Mucosa of rectum (tissue), 2 donors: ENCODE measurements around the gene ADAMTS17.
"Not testable (repeated sequence)": the region's sequence is repeated elsewhere in the genome, so short reads cannot be mapped to it uniquely, and the experiment has no call there.

Experiments
- H3K27ac ChIP-seq, 2 donors: one replicate each; pipeline ENCODE4 v1.7.0; 2013; ENCODE audit warnings: inconsistent platforms in 2 of 2, low read depth in 2 of 2, low read length in 2 of 2
- H3K27me3 ChIP-seq, 2 donors: one replicate each; pipeline ENCODE4 v1.7.0; 2013; ENCODE audit warnings: low read length in 2 of 2; ENCODE audit not compliant: control insufficient read depth in 2 of 2, insufficient read depth in 2 of 2
- H3K36me3 ChIP-seq, 2 donors: one replicate each; pipeline ENCODE4 v1.7.0; 2013; ENCODE audit warnings: low read length in 2 of 2; ENCODE audit not compliant: control insufficient read depth in 2 of 2, insufficient read depth in 2 of 2
- H3K4me1 ChIP-seq, 2 donors: one replicate each; pipeline ENCODE4 v1.7.0; 2013; ENCODE audit warnings: low read length in 2 of 2, mild to moderate bottlenecking in 1 of 2; ENCODE audit not compliant: control insufficient read depth in 2 of 2, insufficient read depth in 2 of 2
- H3K4me3 ChIP-seq, 2 donors: one replicate each; pipeline ENCODE4 v1.7.0; 2013; ENCODE audit warnings: low read length in 2 of 2
- H3K9ac ChIP-seq, 2 donors: one replicate each; pipeline ENCODE4 v1.7.0; 2013; ENCODE audit warnings: low read length in 2 of 2, low read depth in 1 of 2, mild to moderate bottlenecking in 1 of 2
- H3K9me3 ChIP-seq, 2 donors: one replicate each; pipeline ENCODE4 v1.7.0; 2013; ENCODE audit warnings: low read length in 2 of 2; ENCODE audit not compliant: control insufficient read depth in 2 of 2
- donor health status: healthy.
- donor health status: Normal muscosa, but diverticular disease.

ADAMTS17 gene

DNA sequence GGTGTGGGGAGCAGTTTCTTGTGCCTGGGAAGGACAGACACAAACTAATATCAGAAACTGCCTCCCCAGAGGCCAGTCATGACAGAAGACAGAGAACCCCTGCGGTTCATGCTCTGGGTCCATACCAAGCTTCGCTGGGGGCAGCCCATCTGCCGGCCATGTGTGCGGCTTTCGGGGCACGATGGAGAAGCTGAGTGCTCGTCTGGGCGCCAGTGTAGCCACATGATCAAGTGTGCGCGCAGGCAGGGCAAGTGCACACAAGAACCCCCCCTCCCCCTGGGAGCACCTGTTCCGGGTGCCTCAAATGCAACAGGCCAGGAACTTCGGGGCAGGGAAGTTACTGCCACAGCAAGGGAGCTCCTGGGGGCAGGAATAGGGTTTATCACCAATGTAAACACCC lies 1.8 kb downstream of the ADAMTS17 start:
- Histone ChIP-seq H3K27ac (no peak overlapping the region), H3K36me3 (no peaks in the 10 kb centered on the region), H3K9ac (no peak overlapping the region), H3K9me3 (no peaks in the 10 kb centered on the region), H3K4me3 (no peak overlapping the region), H3K4me1 (no peaks in the 10 kb centered on the region), H3K27me3 (peaks cover 0 to 6% of the 10 kb centered on the region in 2 donors)

- H3K27ac ChIP-seq, H3K36me3 ChIP-seq, H3K4me3 ChIP-seq, H3K4me1 ChIP-seq, H3K9ac ChIP-seq, H3K27me3 ChIP-seq, H3K9me3 ChIP-seq: not testable (repeated sequence)
These were observed 2.3 kb downstream of the ADAMTS17 start for GRCh38 chr15:100339451-100339850.

GRCh38 chr15:100338971-100339444 lies 2.8 kb downstream of the ADAMTS17 start:
- Histone ChIP-seq H3K9ac (no peak overlapping the region), H3K9me3 (no peaks in the 10 kb centered on the region), H3K4me3 (no peak overlapping the region), H3K36me3 (no peaks in the 10 kb centered on the region), H3K27me3 (peaks cover 0 to 6% of the 10 kb centered on the region in 2 donors), H3K27ac (no peak overlapping the region), H3K4me1 (no peaks in the 10 kb centered on the region)

DNA sequence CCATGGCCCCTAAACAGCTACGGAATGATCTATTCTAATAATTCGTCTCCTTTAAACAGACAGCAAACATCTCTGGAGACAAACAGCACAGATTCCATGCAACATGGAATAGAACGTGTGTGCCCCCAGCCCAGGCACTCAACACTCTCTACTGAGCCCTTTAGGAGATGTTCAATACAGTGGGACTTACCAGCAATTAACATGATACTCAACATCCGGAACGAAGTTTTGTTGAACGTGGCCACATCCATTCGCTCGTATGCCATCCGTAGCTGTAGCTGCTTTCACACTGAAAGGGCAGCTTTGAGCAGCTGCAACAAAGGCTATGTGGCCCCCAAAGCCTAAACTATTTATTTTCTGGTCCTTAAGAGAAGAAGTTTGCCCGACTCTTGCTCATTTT lies 3.5 kb downstream of the ADAMTS17 start:
- H3K9me3 ChIP-seq: no peaks in the 10 kb centered on the region
- H3K4me1 ChIP-seq: no peaks in the 10 kb centered on the region
- peaks cover 0 to 5% of the 10 kb centered on the region in 2 donors for H3K27me3 ChIP-seq
- no peaks in the 10 kb centered on the region for H3K36me3 ChIP-seq
- H3K4me3 ChIP-seq: no peak overlapping the region
- H3K27ac ChIP-seq: no peak overlapping the region
- H3K9ac ChIP-seq: no peak overlapping the region

DNA sequence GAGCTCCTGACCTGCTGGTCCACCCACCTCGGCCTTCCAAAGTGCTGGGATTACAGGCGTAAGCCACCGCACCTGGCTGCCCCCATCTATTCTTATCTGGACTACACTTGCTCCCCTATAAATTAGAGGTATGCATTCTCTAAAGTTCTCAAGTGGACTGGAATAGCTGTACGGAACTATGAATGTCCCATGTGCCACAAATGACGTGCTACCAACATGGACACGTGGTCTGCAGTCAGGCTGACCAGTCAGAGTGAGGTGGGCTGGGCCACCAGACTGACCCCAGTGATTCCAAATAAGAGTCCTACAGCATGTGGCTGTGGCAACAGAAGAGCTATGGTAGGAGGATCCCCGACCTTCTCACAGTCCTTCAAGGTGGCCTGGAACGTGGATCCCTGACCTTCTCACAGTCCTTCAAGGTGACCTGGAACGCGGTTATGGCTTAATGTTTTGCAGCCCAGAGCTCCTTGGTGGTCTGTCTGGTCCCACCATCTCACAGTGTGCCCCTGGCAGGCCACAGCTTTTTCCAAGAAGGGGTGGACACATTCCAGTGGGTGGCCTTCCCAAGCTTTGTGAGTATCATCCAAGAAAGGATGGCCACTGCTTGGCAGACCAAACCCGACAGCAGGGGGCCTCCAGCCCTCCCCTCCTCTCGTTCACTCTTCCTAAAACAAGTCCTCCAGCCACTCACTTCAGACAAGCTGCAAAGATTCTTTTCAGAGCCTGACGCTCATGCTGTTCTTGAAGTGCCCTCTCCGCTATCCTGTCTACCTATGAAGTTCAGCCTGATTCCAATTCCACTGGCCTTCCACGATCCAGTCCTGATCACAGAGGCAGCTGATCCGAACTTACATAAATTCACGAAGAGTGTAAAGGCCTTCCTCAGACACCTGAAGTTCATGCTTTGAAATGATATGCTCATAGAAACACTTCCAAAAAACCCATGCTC lies 4.4 kb downstream of the ADAMTS17 start:
- Histone ChIP-seq H3K4me3 (no peak overlapping the region), H3K36me3 (no peaks in the 10 kb centered on the region), H3K9me3 (no peaks in the 10 kb centered on the region), H3K9ac (no peak overlapping the region), H3K27ac (no peak overlapping the region), H3K4me1 (no peaks in the 10 kb centered on the region), H3K27me3 (peaks cover 0 to 3% of the 10 kb centered on the region in 2 donors)

GRCh38 chr15:100336061-100336460 lies 5.7 kb downstream of the ADAMTS17 start:
- H3K27me3 ChIP-seq: peaks cover 0 to 3% of the 10 kb centered on the region in 2 donors
- H3K27ac ChIP-seq: no peak overlapping the region

GRCh38 chr15:100335335-100335999 lies 6.3 kb downstream of the ADAMTS17 start:
- Histone ChIP-seq H3K9ac (no peak overlapping the region), H3K9me3 (no peaks in the 10 kb centered on the region), H3K4me1 (no peaks in the 10 kb centered on the region), H3K27me3 (peaks cover 0 to 3% of the 10 kb centered on the region in 2 donors), H3K27ac (no peak overlapping the region), H3K4me3 (no peak overlapping the region), H3K36me3 (no peaks in the 10 kb centered on the region)

More at GRCh38 chr15:100336061-100336460, 5.7 kb downstream of the ADAMTS17 start:
- Histone ChIP-seq H3K9ac (no peak overlapping the region), H3K4me3 (no peak overlapping the region), H3K4me1 (no peaks in the 10 kb centered on the region), H3K9me3 (no peaks in the 10 kb centered on the region), H3K36me3 (no peaks in the 10 kb centered on the region)

DNA sequence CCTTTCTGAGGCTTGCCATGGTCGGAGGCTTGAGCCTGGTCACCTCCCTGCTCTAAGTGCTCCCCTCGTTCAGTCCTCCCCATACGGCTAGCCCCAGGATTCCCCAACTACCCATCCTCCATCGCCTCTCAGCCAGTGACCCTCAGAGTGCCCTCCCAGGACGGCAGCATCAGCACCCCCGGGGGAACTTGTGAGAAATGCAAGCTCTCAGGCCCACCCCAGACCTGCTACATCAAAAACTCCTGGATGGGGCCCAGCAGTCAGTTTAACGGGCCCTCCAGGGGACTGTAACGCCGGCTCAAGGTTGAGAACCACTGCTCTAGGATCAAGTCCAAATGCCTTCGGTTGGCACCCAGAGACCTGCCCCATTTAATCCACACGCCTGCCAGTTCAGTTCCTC lies 6.9 kb downstream of the ADAMTS17 start:
- Histone ChIP-seq H3K4me3 (no peak overlapping the region), H3K4me1 (no peaks in the 10 kb centered on the region), H3K9ac (no peak overlapping the region), H3K27ac (no peak overlapping the region), H3K36me3 (no peaks in the 10 kb centered on the region), H3K9me3 (no peaks in the 10 kb centered on the region), H3K27me3 (no peaks in the 10 kb centered on the region)

- Histone ChIP-seq H3K4me3 (no peak overlapping the region), H3K27ac (no peak overlapping the region), H3K9me3 (no peaks in the 10 kb centered on the region), H3K27me3 (no peaks in the 10 kb centered on the region), H3K36me3 (no peaks in the 10 kb centered on the region), H3K9ac (no peak overlapping the region), H3K4me1 (no peaks in the 10 kb centered on the region)
These were observed 7.3 kb downstream of the ADAMTS17 start for GRCh38 chr15:100334456-100334855.

GRCh38 chr15:100334015-100334414 lies 7.8 kb downstream of the ADAMTS17 start:
- Histone ChIP-seq H3K27me3 (no peaks in the 10 kb centered on the region), H3K36me3 (no peaks in the 10 kb centered on the region), H3K4me1 (no peaks in the 10 kb centered on the region), H3K9ac (no peak overlapping the region), H3K27ac (no peak overlapping the region), H3K9me3 (no peaks in the 10 kb centered on the region), H3K4me3 (no peak overlapping the region)
